HFFc6 (cell line): ENCODE results near the gene NTM. TPM values are rescaled to one million over a fixed set of nuclear protein-coding genes. Genes with fewer than 3 reads are reported as not detected.

Source experiments
- DNase-seq: peaks from one replicate; pipeline ENCODE4 v3.0.0-alpha.2; 2018
- H3K27ac Mint-ChIP-seq: 2 replicates; pipeline ENCODE4 v1.8.0; 2020; ENCODE audit warnings: mild to moderate bottlenecking, mixed read lengths
- H3K27me3 Mint-ChIP-seq: 2 replicates; pipeline ENCODE4 v1.8.0; 2021; ENCODE audit warnings: mild to moderate bottlenecking, moderate library complexity, mixed read lengths; ENCODE audit not compliant: insufficient read depth
- H3K36me3 Mint-ChIP-seq: 2 replicates; pipeline ENCODE4 v1.8.0; 2021; ENCODE audit warnings: low read depth, mixed read lengths
- H3K4me1 Mint-ChIP-seq: 2 replicates; pipeline ENCODE4 v1.8.0; 2020; ENCODE audit warnings: low read depth, mixed read lengths
- H3K4me3 Mint-ChIP-seq: 2 replicates; pipeline ENCODE4 v1.8.0; 2020; ENCODE audit warnings: mild to moderate bottlenecking, moderate library complexity, mixed read lengths
- H3K9me3 Mint-ChIP-seq: 2 replicates; pipeline ENCODE4 v1.8.0; 2020; ENCODE audit warnings: mild to moderate bottlenecking, mixed read lengths
- CTCF ChIP-seq: fragments of 200-600 bp; sonication (generic); IDR thresholded peaks from 2 replicates; pipeline ENCODE4 v1.5.0; 2021; ENCODE audit warnings: antibody characterized with exemption, mild to moderate bottlenecking
- total RNA-seq, 6 experiments: library from RNA; stranded (reverse); fragmentation: NEBNext Ultra II Directional; extraction: Animal tissue kit (Norgen Biotek cat#: 25700); gene quantifications; 2 replicates in 1 of 6; 3 replicates in 5 of 6; pipeline ENCODE4 v1.2.3, GENCODE V29; 2021

Gene NTM
- total RNA-seq, 6 experiments from 2014 or later = 18.3 to 23.6 (median 21.7) TPM

GRCh38 chr11:131802440-131803115 lies 432.2 kb downstream of the NTM start:
- no peak for DNase-seq
- no peak for TF ChIP-seq CTCF
- peaks cover 45% of the 10 kb centered on the region for H3K27me3 Mint-ChIP-seq
- no peaks in the 10 kb centered on the region for H3K4me1 Mint-ChIP-seq
- no peak overlapping the region for H3K4me3 Mint-ChIP-seq
- no peaks in the 10 kb centered on the region for H3K9me3 Mint-ChIP-seq
- no peak overlapping the region for H3K27ac Mint-ChIP-seq
- no peaks in the 10 kb centered on the region for H3K36me3 Mint-ChIP-seq

- TF ChIP-seq CTCF = no peak
- H3K36me3 Mint-ChIP-seq = no peaks in the 10 kb centered on the region
- DNase-seq = no peak
- H3K4me1 Mint-ChIP-seq = no peaks in the 10 kb centered on the region
- peaks cover 28% of the 10 kb centered on the region for H3K27me3 Mint-ChIP-seq
- no peak overlapping the region for H3K4me3 Mint-ChIP-seq
- H3K27ac Mint-ChIP-seq = no peak overlapping the region
- H3K9me3 Mint-ChIP-seq = no peaks in the 10 kb centered on the region
Observed at GRCh38 chr11:131807876-131808275, 437.5 kb downstream of the NTM start.

- Mint-ChIP-seq H3K9me3 (no peaks in the 10 kb centered on the region), H3K4me3 (no peak overlapping the region), H3K36me3 (no peaks in the 10 kb centered on the region), H3K4me1 (no peaks in the 10 kb centered on the region), H3K27ac (no peak overlapping the region), H3K27me3 (peaks cover 23% of the 10 kb centered on the region)
- no peak for DNase-seq
- no peak for TF ChIP-seq CTCF
Observed at GRCh38 chr11:131808470-131808869, 438.1 kb downstream of the NTM start.

- no peak overlapping the region for H3K27ac Mint-ChIP-seq
- H3K27me3 Mint-ChIP-seq = peaks cover 16% of the 10 kb centered on the region
- no peak for DNase-seq
- no peaks in the 10 kb centered on the region for H3K4me1 Mint-ChIP-seq
- no peaks in the 10 kb centered on the region for H3K36me3 Mint-ChIP-seq
- H3K9me3 Mint-ChIP-seq = no peaks in the 10 kb centered on the region
- no peak overlapping the region for H3K4me3 Mint-ChIP-seq
- no peak for TF ChIP-seq CTCF
Observed at GRCh38 chr11:131809203-131809918, 438.9 kb downstream of the NTM start.

- TF ChIP-seq CTCF = no peak
- Mint-ChIP-seq H3K27ac (no peak overlapping the region), H3K9me3 (no peaks in the 10 kb centered on the region), H3K36me3 (no peaks in the 10 kb centered on the region), H3K27me3 (peaks cover 14% of the 10 kb centered on the region), H3K4me1 (no peaks in the 10 kb centered on the region), H3K4me3 (no peak overlapping the region)
- DNase-seq = no peak
Observed at GRCh38 chr11:131810541-131810940, 440.1 kb downstream of the NTM start.
